ENCODE measurements around the gene RAPGEF1.
"Not testable (repeated sequence)": the region's sequence is repeated elsewhere in the genome, so short reads cannot be mapped to it uniquely, and the experiment has no call there.

- TF ChIP-seq CTCF (IDR thresholded peaks at IDR 0.05; ENCODE audit: low read depth, low read length); POLR2A (IDR thresholded peaks at IDR 0.05; ENCODE audit: extremely low read depth, insufficient read length): not testable (repeated sequence)
Measured at GRCh38 chr9:131709010-131709770, 30.7 kb downstream of the RAPGEF1 start.
